SK-N-SH (cell line): ENCODE measurements around the gene PRSS36.

Experiments used
- CHD2 ChIP-seq: fragments of 150-350 bp; IDR thresholded peaks from 2 replicates; pipeline ENCODE4 v1.6.1; 2018; ENCODE audit warnings: low read length; ENCODE audit not compliant: partially characterized antibody
- EP300 ChIP-seq, 2 experiments: IDR thresholded peaks; 2 replicates each; pipeline versions ENCODE4 v1.4.0 to v1.6.1; 2012; ENCODE audit warnings: borderline replicate concordance in 1 of 2, low read depth in 1 of 2, low read length in 1 of 2
- EZH2phosphoT487 ChIP-seq: fragments of 200-600 bp; sonication (generic); IDR thresholded peaks from 2 replicates; pipeline ENCODE4 v1.6.1; 2017; ENCODE audit warnings: low read depth, mixed run types, mild to moderate bottlenecking, antibody characterized with exemption, moderate library complexity, borderline replicate concordance
- JUND ChIP-seq: IDR thresholded peaks from 2 replicates; pipeline ENCODE4 v1.4.0; 2012
- MXI1 ChIP-seq: IDR thresholded peaks from 2 replicates; pipeline ENCODE4 v1.6.1; 2012; ENCODE audit warnings: mild to moderate bottlenecking, low read depth, low read length, improper control_type of control experiment
- RCOR1 ChIP-seq: fragments of 150-350 bp; IDR thresholded peaks from 2 replicates; pipeline ENCODE4 v1.6.1; 2017; ENCODE audit warnings: antibody characterized with exemption, low read length
- TF ChIP-seq, protein P1 (sequence below): fragments of 200-600 bp; sonication (generic); IDR thresholded peaks from 2 replicates; pipeline ENCODE4 v1.6.1; 2017; ENCODE audit warnings: antibody characterized with exemption, mild to moderate bottlenecking, moderate library complexity
- TF ChIP-seq, protein P2 (sequence below): fragments of 150-350 bp; IDR thresholded peaks from 2 replicates; pipeline ENCODE4 v1.6.1; 2016; ENCODE audit warnings: mild to moderate bottlenecking, low read depth, low read length
- TF ChIP-seq, protein P3 (sequence below): IDR thresholded peaks from 2 replicates; pipeline ENCODE4 v1.6.1; 2012; ENCODE audit warnings: mild to moderate bottlenecking, low read depth, low read length, moderate library complexity

DNA sequence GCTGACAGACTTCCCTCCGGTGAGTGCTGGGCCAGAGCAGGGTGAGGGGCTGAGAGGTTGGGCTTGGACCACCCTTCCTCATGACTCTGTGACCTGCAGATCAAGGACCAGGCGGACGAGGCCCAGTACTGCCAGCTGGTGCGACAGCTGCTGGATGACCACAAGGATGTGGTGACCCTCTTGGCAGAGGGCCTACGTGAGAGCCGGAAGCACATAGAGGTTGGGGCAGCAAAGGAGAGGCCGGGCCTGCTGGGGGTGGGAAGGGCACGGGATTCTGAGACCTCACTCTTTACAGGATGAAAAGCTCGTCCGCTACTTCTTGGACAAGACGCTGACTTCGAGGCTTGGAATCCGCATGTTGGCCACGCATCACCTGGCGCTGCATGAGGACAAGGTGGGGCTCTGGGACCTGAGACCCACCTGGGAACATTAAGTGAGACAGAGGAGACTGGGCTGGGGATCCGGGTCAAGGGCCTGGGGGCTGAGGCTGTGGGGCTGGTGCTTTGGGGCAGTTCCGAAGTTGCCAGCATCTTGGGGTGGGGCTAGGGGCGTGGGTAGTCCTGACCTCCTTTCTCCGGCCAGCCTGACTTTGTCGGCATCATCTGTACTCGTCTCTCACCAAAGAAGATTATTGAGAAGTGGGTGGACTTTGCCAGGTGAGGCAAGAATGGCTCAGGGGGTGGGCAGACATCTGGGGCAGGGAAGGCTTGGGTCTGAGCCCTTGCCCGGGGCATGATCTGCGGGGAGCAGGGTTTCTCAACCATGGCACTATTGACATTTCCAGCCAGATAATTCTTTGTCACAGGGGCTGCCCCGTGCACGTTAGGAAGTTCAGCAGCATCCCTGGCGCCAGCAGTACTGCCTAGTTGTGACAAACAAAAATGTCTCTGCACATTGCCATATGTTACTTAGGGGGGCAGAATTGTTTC lies 39.5 kb downstream of the PRSS36 start:
- TF ChIP-seq, protein P1, sequence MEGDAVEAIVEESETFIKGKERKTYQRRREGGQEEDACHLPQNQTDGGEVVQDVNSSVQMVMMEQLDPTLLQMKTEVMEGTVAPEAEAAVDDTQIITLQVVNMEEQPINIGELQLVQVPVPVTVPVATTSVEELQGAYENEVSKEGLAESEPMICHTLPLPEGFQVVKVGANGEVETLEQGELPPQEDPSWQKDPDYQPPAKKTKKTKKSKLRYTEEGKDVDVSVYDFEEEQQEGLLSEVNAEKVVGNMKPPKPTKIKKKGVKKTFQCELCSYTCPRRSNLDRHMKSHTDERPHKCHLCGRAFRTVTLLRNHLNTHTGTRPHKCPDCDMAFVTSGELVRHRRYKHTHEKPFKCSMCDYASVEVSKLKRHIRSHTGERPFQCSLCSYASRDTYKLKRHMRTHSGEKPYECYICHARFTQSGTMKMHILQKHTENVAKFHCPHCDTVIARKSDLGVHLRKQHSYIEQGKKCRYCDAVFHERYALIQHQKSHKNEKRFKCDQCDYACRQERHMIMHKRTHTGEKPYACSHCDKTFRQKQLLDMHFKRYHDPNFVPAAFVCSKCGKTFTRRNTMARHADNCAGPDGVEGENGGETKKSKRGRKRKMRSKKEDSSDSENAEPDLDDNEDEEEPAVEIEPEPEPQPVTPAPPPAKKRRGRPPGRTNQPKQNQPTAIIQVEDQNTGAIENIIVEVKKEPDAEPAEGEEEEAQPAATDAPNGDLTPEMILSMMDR: no peak
- TF ChIP-seq, protein P2, sequence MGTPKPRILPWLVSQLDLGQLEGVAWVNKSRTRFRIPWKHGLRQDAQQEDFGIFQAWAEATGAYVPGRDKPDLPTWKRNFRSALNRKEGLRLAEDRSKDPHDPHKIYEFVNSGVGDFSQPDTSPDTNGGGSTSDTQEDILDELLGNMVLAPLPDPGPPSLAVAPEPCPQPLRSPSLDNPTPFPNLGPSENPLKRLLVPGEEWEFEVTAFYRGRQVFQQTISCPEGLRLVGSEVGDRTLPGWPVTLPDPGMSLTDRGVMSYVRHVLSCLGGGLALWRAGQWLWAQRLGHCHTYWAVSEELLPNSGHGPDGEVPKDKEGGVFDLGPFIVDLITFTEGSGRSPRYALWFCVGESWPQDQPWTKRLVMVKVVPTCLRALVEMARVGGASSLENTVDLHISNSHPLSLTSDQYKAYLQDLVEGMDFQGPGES: no peak
- TF ChIP-seq, protein P3, sequence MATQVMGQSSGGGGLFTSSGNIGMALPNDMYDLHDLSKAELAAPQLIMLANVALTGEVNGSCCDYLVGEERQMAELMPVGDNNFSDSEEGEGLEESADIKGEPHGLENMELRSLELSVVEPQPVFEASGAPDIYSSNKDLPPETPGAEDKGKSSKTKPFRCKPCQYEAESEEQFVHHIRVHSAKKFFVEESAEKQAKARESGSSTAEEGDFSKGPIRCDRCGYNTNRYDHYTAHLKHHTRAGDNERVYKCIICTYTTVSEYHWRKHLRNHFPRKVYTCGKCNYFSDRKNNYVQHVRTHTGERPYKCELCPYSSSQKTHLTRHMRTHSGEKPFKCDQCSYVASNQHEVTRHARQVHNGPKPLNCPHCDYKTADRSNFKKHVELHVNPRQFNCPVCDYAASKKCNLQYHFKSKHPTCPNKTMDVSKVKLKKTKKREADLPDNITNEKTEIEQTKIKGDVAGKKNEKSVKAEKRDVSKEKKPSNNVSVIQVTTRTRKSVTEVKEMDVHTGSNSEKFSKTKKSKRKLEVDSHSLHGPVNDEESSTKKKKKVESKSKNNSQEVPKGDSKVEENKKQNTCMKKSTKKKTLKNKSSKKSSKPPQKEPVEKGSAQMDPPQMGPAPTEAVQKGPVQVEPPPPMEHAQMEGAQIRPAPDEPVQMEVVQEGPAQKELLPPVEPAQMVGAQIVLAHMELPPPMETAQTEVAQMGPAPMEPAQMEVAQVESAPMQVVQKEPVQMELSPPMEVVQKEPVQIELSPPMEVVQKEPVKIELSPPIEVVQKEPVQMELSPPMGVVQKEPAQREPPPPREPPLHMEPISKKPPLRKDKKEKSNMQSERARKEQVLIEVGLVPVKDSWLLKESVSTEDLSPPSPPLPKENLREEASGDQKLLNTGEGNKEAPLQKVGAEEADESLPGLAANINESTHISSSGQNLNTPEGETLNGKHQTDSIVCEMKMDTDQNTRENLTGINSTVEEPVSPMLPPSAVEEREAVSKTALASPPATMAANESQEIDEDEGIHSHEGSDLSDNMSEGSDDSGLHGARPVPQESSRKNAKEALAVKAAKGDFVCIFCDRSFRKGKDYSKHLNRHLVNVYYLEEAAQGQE: no peak
- TF ChIP-seq EZH2phosphoT487 (no peak), EP300 (IDR thresholded peaks at IDR 0.05; ENCODE audit: borderline replicate concordance in 1 of 2, low read depth in 1 of 2, low read length in 1 of 2) (no peak), JUND (no peak), RCOR1 (no peak), MXI1 (no peak), CHD2 (no peak)
